GM18511 (cell line): Measurements from ENCODE around the gene CATSPERZ.

Experiments
- ATAC-seq: cut with Tn5 transposase; IDR thresholded peaks from one replicate; pipeline ENCODE4 v1.9.1; 2021; ENCODE audit warnings: mild to moderate bottlenecking, moderate library complexity; ENCODE audit not compliant: unreplicated experiment

Gene CATSPERZ

GRCh38 chr11:64284048-64284961, 15.9 kb upstream of the CATSPERZ start, which contains the start of gene BAD:
TSS of gene BAD (minus strand) at chr11:64284665. CDS start at chr11:64284368, 297 bp downstream.
- ATAC-seq = peak; percentile 86

DNA sequence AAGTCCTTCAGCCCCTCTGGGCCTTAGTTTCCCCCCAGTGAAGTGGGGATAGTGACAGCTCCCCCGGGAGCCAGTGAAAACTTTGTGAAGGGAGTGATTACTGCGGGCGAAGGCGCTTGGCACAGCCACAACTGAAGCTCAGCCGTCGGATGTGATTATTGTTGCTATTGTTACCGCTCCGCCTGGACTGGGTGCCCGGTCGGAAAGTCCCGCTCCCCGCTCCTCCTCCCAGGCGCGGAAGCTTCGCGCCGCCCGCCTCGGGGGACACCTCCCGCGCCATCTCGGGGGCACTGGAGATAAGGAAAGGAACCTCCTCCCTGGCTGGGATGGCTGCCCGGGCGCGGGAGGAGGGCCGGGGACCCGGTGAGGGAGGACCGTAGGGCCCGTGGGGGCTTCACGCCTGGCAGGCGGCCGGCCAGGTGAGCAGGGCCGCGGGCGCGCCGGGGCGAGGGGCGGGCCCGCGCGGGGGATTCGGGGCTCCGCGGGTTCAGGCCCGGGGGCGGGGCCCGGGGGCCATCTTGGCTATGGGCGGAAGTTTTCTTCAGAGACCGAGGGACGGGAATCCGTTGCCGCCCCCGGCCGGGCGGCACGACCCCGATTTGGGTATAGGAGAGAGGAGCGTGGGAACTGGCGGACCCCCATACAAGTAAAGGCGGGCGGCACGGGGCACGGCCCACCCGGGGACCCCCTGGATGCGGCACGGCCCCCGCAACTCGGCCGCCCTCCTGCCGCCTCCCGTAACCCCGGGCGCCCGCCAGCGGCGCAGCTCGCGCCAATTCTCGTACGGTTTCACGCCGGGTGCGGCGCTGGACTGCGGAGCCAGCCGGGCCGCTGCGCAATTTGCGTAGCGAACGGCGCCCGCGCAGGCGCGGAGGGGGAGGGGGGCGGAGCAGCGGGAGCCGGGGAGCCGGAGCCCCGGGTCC, 14.9 kb upstream of the CATSPERZ start, which contains the start of gene GPR137:
TSS of gene GPR137 (plus strand) at position 887 of the 923 bp plus-strand sequence. CDS start 677 bp downstream, outside the sequence.
- ATAC-seq = peak; percentile 67

DNA sequence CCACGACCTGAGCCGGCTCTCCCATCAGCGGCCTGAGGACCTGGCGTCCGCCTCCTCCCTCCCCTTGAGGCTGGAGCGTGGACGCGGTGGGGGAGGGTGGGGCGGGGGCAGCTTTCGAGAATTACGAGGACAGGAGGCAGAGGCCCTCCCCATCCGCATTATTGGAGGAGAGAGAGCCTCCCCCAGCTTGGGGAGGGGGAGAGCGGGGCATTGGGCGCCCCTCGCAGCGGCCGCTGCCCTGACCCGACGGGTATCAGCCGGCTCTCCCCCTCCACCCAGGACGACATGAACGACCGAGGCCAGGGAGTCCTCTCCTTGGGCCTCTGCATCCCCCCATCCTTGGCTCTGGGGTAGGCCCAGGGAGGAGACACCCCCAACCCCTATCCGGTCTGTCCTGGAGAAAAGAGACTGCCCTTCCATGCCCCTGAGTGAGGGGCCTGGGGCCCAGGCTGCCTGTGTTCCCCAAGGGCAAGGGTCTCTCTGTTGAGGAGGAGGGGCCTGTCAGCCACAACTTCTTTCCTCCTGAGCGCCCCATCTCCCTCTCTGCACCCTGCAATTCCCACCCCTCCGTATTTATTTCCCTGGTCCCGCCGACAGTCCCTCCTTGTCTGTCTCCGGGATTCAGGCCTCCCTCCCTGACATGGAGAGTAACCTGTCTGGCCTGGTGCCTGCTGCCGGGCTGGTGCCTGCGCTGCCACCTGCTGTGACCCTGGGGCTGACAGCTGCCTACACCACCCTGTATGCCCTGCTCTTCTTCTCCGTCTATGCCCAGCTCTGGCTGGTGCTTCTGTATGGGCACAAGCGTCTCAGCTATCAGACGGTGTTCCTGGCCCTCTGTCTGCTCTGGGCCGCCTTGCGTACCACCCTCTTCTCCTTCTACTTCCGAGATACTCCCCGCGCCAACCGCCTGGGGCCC, 14.0 kb upstream of the CATSPERZ start:
- ATAC-seq = no peak

- ATAC-seq = no peak
Observed at GRCh38 chr11:64286801-64287159, 13.4 kb upstream of the CATSPERZ start.

GRCh38 chr11:64287676-64288352, 12.3 kb upstream of the CATSPERZ start:
- no peak for ATAC-seq

DNA sequence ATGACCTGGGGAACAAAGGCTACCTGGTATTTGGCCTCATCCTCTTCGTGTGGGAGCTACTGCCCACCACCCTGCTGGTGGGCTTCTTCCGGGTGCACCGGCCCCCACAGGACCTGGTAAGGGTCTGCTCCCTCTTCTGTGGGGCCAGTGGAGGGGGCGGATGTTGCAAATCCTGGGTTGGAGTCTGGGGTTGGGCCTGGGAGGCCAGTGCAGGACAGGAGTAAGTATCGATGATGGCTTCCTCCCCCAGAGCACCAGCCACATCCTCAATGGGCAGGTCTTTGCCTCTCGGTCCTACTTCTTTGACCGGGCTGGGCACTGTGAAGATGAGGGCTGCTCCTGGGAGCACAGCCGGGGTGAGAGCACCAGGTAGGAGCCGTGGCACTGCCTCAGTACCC, 11.8 kb upstream of the CATSPERZ start:
- ATAC-seq = no peak

GRCh38 chr11:64289002-64289564, 11.1 kb upstream of the CATSPERZ start:
- ATAC-seq = no peak

DNA sequence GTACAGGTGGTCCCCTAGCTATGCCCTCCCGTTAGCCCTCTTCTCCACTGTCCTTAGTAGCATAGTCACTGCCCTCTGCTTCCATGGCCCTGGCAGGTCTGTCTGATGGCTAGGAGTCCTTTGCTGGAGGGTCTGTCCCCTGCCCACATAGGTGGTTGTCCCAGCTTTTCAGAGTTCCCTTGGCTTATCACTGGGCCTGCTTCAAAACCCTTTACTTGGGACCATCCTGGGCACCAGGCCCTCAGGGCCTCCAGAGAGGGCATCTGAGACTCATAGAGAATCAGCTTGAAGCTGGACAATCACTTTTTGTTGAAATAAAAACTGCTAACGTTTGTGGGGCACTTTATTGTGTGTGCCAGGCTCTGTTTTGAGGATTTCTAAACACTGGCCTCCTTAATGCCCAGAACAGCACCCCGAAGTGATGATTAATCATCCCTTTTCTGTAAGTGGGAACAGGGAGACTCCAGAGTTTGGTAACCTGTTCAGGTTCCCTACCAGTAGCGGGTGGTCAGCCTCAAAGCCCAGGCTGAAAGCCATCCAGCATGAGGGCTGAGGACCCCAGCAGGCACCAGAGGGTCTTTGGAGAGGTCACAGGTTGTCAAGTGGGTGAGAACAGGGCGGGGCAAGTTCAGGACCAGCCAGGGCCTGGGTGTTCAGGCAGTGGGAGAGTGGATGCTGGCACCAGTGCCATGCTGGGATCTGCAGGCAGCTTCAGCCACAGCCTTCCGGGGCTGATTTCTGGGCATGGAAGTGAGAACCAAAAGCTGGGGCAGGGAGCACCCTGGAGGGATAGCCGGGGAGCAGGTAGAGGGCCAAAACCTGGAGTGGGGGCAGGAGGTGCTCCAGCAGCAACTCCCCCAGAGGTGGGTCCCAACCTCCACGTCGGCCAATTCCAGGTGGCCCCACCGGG, 9.6 kb upstream of the CATSPERZ start:
- no peak for ATAC-seq

GRCh38 chr11:64291262-64291751, 8.9 kb upstream of the CATSPERZ start, which contains the start of gene KCNK4:
TSS of gene KCNK4 (plus strand) at chr11:64291302. CDS start at chr11:64293019, 1,717 bp downstream.
- no peak for ATAC-seq

- ATAC-seq = no peak
Observed at GRCh38 chr11:64291752-64292459, 8.3 kb upstream of the CATSPERZ start.

- no peak for ATAC-seq
Observed at GRCh38 chr11:64292460-64293254, 7.5 kb upstream of the CATSPERZ start.

DNA sequence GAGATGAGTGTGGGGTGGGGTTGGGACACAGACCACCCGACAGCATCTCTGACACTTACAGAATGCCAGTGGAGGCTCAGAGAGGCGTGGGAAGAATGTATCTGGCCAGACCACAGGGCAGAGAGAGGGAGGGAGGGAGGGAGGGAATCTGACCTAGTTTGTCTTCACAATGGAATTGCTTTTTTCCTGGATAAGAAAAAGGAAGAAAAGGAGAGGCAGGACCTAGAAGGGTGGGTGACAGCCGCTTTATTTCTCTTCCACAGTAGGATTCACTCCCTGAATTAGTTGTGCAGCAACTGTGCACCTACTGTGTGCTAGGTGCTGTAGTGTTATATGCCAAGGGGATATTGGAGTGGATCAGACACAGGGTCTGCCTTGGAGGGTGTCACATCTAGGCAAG, 5.4 kb upstream of the CATSPERZ start:
- ATAC-seq = no peak

GRCh38 chr11:64295760-64296159, 4.4 kb upstream of the CATSPERZ start:
- ATAC-seq = no peak

DNA sequence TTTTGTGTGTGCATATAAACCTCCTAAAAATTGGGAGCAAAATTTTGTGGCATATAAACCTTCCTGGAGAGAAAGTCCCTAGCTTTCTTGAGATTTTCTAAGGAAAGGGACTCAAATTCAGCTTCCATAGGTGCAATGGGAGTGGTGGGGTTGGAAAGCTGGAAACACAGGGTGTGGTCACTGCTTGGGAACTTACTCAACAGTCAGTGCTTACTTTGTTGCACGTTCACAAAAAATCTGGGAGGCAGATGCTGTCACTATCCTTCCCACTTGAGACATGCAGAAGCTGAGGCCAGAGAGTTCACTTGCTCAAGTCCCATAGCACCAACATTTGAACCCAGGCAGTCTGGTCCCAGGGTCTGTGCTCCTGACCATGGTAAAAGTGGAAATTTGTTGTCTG, 3.9 kb upstream of the CATSPERZ start:
- ATAC-seq = no peak

GRCh38 chr11:64296830-64297698, 3.1 kb upstream of the CATSPERZ start:
- no peak for ATAC-seq
